ENCODE results near the gene RAB37.

DNA sequence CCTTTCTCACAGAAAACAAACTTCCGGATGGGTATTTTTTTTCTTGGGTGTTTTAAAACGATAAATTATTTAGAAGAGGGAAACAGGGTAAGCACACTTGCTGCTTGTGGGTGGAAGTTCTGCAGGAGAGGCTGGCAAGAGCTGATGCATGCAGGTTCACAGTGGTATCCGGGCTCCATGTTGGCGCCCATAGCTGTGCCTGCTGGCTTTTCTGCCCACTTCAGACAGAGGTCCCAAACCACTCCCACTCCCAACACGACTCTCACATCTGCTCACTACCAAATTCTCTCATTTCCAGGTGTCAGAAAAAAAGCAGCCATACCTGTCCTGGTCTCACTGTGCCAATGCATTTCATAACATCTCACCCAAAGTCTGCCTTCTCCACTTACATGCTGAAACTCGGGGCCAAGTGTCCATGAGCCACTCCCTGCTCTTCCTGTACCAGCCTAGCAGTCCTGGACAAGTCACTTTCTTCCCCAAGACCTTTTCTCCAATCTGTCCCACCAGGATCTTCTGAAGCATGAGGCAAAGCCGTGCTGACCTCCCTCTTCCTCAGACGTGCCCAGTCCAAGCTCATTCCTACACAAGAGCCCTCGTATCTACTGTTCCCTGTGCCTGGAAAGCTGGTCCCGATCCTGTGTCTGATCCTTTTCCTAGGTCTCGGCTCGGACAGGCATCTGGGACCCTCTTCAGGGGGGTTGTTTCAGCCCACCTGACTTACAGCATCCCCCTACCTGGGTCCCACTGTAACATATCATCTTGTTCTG, 25.8 kb upstream of the RAB37 start:
- TF ChIP-seq POLR2A (IDR thresholded peaks at IDR 0.05) = no peak
- TF ChIP-seq, protein P1, sequence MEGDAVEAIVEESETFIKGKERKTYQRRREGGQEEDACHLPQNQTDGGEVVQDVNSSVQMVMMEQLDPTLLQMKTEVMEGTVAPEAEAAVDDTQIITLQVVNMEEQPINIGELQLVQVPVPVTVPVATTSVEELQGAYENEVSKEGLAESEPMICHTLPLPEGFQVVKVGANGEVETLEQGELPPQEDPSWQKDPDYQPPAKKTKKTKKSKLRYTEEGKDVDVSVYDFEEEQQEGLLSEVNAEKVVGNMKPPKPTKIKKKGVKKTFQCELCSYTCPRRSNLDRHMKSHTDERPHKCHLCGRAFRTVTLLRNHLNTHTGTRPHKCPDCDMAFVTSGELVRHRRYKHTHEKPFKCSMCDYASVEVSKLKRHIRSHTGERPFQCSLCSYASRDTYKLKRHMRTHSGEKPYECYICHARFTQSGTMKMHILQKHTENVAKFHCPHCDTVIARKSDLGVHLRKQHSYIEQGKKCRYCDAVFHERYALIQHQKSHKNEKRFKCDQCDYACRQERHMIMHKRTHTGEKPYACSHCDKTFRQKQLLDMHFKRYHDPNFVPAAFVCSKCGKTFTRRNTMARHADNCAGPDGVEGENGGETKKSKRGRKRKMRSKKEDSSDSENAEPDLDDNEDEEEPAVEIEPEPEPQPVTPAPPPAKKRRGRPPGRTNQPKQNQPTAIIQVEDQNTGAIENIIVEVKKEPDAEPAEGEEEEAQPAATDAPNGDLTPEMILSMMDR (IDR thresholded peaks at IDR 0.05) = no peak

Data from adrenal gland (tissue), 5 donors.